ENCODE measurements around the gene NBPF1. TPM values are rescaled to one million over a fixed set of nuclear protein-coding genes. Genes with fewer than 3 reads are reported as not detected.
"Not testable (repeated sequence)": the region's sequence is repeated elsewhere in the genome, so short reads cannot be mapped to it uniquely, and the experiment has no call there.

NBPF1 gene
- total RNA-seq, 1 experiment from 2014 or later: 16.1 TPM

GRCh38 chr1:16629916-16630530, 16.7 kb upstream of the NBPF1 start:
- in situ Hi-C loops (cut with HindIII; ENCODE audit: low pct_unique_long_range_greater_than_20kb, low sequenced_read_pairs); DNase-seq (ENCODE audit: low read depth, low spot score): not testable (repeated sequence)

GRCh38 chr1:16628361-16629111, 15.2 kb upstream of the NBPF1 start:
- DNase-seq (ENCODE audit: low read depth, low spot score): no peak
- in situ Hi-C loops (cut with HindIII; ENCODE audit: low pct_unique_long_range_greater_than_20kb, low sequenced_read_pairs): no loop called here

DNA sequence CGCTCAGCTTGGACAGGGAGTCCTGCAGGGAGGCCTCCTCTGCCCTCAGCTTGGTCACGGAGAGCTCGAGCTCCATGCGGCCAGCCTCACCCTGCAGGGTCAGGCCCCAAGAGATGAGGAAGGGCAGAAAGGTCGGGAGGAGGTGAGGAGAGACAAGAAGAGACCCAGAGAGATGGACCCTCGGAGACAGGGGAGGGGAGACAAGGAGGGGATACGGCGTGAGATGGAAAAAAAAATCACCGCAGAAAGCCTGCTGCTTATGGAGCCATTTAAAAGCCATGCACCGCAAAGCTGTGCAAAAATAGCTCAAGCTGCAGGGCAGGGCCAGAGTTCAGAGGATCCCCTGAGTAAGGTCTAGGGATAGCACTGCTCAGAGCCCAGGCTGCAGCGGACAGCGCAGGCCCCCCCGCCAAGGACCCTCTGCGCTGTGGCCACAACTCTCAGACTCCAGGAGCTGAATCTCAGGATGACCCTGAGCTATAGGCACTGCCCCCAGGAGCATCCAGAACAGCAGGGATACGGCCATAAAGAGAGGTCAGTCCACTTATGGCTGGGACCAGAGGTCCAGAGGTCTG, 13.1 kb upstream of the NBPF1 start:
- DNase-seq (ENCODE audit: low read depth, low spot score); in situ Hi-C loops (cut with HindIII; ENCODE audit: low pct_unique_long_range_greater_than_20kb, low sequenced_read_pairs): not testable (repeated sequence)

DNA sequence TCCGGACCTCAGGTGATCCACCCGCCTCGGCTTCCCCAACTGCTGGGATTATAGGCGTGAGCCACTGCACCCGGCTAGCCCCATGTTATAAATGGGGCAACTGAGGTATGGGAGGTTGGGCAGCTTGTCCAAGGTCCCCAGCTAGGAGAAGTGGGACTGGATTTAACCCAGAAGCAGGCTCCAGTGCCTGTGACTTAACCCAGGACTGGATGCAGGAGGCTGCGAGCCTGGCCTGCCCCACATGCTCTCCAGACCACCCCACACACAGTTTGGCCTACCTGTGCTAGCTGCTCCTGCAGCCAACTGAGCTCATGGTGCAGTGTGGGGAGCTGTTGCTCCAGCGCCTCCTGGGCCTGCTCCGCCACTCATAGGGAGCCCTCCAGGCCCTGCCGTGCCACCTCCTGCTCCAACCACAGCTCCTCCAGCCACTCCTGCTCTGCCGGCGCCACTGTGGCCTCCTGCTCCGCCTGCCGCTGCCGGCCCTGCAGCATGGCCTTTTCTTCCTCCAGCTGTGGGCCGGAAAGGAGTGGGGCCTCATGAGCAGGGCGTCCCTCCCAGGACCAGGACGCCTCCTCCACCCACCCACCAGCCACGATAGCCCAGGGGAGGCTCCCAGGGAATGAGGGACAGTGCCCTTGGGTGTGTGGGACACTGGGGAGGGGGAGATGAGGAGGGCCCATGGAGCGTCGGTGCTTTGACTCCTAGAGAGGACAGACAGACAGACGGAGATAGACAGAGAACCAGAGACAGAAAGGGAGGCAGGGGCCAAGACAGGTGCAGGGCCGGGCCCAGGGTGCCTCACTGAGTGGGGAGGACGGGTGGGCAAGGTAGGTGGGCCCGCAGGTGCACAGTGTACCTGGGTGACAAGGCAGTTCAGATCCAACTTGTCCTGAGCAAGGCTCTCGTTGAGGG, 12.4 kb upstream of the NBPF1 start:
- in situ Hi-C loops (cut with HindIII; ENCODE audit: low pct_unique_long_range_greater_than_20kb, low sequenced_read_pairs): no loop called here
- no peak for DNase-seq (ENCODE audit: low read depth, low spot score)

- in situ Hi-C loops (cut with HindIII; ENCODE audit: low pct_unique_long_range_greater_than_20kb, low sequenced_read_pairs); DNase-seq (ENCODE audit: low read depth, low spot score): not testable (repeated sequence)
Observed at GRCh38 chr1:16623812-16624719, 10.7 kb upstream of the NBPF1 start.

DNA sequence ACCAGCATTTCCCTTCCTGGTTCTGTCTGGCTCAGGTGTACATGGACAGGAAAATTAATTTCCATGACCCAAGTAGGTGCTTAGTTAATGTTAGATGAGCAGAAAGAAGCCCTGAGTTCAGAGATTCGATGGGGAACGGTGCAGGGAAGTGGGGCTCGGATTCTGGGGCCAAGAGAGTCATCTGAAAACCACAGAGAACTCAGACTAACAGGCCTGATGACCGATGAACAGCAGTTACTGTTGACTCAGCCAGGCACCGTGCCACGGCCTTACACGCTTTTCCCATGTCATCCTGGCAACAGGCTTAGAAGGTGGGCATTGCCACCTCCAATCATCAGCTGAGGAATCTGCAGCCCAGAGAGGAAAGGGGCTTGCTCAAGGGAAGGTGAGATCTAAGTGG, 10.0 kb upstream of the NBPF1 start:
- DNase-seq (ENCODE audit: low read depth, low spot score); in situ Hi-C loops (cut with HindIII; ENCODE audit: low pct_unique_long_range_greater_than_20kb, low sequenced_read_pairs): not testable (repeated sequence)

DNA sequence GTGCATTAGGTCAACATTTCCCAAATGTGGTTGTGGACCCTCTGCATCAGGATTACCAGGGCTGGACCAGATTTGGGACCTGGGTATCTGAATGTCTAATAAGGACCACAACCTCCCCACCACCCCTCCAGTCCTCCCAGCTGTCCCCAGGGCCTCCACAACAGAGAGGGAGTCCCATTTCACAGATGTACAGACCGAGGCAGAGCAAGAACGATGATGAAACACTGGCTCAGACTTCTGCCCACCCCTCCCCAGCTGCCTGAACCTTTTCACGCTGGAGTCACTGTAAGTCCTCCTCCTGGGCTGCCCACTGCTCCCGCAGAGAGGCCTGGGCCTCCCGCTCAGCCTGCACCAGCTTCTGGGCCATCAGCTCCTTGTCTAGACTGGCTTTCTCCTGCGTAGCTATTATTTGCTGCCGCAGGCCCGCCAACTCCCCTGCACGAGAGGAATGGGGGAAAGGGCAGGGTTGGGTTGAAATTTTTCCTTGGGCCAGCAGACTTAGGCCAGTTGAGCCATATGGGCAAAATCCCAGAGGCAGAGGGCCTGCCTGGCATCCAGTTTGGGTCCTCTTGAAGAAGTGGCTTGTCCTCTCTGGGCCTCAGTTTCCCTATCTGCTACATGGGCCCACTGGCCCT, 8.4 kb upstream of the NBPF1 start:
- in situ Hi-C loops (cut with HindIII; ENCODE audit: low pct_unique_long_range_greater_than_20kb, low sequenced_read_pairs); DNase-seq (ENCODE audit: low read depth, low spot score): not testable (repeated sequence)

DNA sequence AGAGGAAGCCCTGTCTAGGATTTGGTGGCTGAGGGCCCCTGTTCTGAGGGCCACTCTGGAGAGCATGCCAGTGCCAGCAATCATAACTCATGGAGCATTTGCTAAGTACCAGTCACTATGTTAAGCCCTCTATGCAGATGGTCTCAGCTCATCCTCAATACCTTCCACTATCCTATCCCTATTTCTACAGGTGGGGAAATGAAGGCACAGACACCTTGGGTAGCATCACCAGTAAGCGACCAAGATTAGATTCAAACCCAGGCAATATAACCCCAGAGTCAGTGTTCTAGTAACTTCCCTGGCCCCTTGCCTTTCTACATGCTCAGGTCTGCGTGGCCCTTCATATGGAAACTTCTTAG, 7.9 kb upstream of the NBPF1 start:
- in situ Hi-C loops (cut with HindIII; ENCODE audit: low pct_unique_long_range_greater_than_20kb, low sequenced_read_pairs): no loop called here
- no peak for DNase-seq (ENCODE audit: low read depth, low spot score)

- DNase-seq (ENCODE audit: low read depth, low spot score); in situ Hi-C loops (cut with HindIII; ENCODE audit: low pct_unique_long_range_greater_than_20kb, low sequenced_read_pairs): not testable (repeated sequence)
Observed at GRCh38 chr1:16619803-16620501, 6.6 kb upstream of the NBPF1 start.

DNA sequence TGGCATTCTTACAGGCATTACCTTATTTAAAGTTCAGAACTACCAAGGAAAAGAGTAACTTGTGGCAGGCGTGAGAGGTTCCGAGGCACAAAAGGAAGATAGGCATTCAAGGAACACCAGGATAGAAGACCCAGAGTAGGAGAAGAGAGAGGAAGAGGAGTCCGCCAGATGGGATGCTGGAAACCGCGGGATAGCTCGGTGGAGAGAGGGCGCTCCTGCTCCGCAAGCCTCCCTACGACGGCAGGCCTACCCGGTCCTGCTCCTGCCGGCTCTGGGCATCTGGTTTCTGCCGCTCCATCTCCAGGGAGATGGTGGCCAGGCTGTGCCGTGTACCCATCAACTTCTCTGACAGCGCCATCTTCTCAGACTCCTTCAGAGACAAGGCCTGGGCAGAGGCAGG, 5.4 kb upstream of the NBPF1 start:
- DNase-seq (ENCODE audit: low read depth, low spot score): no peak
- in situ Hi-C loops (cut with HindIII; ENCODE audit: low pct_unique_long_range_greater_than_20kb, low sequenced_read_pairs): no loop called here

- in situ Hi-C loops (cut with HindIII; ENCODE audit: low pct_unique_long_range_greater_than_20kb, low sequenced_read_pairs): no loop called here
- DNase-seq (ENCODE audit: low read depth, low spot score): no peak
Observed at GRCh38 chr1:16617778-16618580, 4.6 kb upstream of the NBPF1 start.

DNA sequence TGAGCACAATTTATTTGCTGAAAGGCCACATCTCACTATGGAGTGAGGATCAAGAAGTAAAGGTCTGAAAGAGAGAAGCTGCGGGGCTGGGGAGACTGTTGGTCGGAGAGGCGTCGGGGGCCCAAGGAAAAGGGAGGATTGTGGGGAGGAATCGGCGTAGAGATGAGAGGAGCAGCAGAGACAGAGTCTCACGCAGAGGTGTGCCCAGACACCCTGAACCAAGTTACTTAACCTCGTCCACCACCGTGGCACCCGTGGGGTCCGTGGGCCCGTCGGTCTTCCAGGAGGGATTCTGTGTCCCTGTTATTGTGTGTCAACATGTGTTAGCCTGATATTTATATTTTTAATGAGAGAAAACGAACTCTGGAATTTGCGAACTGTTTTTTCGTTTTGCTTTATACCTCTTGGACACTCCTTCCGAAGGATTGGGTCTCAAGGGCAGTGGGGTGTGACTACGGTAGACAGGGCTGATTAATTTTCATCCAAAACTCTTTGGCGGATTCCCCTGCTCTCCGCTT, 3.8 kb upstream of the NBPF1 start:
- DNase-seq (ENCODE audit: low read depth, low spot score): no peak
- in situ Hi-C loops (cut with HindIII; ENCODE audit: low pct_unique_long_range_greater_than_20kb, low sequenced_read_pairs): no loop called here

DNA sequence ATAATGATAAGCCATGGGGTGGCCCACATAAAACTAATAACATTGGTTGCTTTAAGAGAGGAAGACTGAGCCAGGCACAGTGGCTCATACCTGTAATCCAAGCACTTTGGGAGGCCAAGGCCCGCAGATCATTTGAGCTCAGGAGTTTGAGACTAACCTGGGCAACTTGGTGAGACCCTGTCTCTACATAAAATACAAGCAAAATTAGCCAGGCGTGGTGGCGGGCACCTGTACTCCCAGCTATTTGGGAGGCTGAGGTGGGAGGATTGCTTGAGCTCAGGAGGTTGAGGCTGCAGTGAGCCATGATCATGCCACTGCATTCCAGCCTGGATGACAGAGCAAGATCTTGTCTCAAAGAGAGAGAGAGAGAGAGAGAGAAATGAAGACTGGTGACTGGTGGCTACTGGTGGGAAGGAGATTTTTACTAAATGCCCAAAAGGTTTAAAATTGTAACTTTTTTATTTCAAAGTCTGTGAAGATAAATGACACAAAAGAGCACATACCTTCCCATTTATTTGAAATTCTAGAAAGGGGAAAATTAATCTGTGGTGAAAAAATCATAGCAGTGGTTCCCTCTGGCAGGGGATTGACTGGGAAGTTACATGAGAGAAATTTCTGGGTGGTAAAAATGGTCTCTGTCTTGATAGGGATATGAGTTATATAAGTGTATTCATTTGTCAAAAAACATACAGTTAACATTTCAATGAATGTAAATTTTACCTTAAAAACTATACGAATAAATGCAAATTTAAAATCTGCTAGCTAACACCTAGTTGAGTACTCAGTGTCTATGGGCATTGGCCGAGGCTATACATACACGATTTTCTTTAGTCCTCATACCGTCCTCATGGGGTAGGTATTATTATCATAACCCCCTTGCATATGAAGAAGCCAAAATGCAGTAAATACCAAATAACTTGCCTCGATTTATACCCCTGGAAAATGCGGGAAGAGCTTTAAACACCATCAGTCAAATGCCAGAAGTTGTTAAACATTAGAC, 2.2 kb upstream of the NBPF1 start:
- in situ Hi-C loops (cut with HindIII; ENCODE audit: low pct_unique_long_range_greater_than_20kb, low sequenced_read_pairs): no loop called here
- DNase-seq (ENCODE audit: low read depth, low spot score): no peak
